DMS 273 (cell line): Measurements from ENCODE around the gene TJP3.
A peak's percentile ranks its signal among the peaks of the same experiment; 100 is the strongest.

Source experiments
- DNase-seq: peaks from one replicate; lab custom pipeline; 2025; ENCODE audit not compliant: unreplicated experiment; lab: John Stamatoyannopoulos, UW

TJP3 gene

GRCh38 chr19:3767050-3767449 is 58.9 kb downstream of the TJP3 start:
- DNase-seq = no peak

- no peak for DNase-seq
Measured at GRCh38 chr19:3768015-3768747, 60.0 kb downstream of the TJP3 start.

GRCh38 chr19:3768748-3769099 is 60.5 kb downstream of the TJP3 start:
- DNase-seq = no peak

- DNase-seq = no peak
Measured at GRCh38 chr19:3769494-3769893, 61.3 kb downstream of the TJP3 start.

- DNase-seq = no peak
Measured at GRCh38 chr19:3770136-3770999, 62.2 kb downstream of the TJP3 start.

GRCh38 chr19:3771000-3771905 is 63.1 kb downstream of the TJP3 start:
- no peak for DNase-seq

GRCh38 chr19:3771906-3772455 is 63.8 kb downstream of the TJP3 start, which contains the start of gene RAX2:
RAX2 (minus strand) TSS chr19:3772228; CDS start chr19:3771742, 486 bp downstream.
- no peak for DNase-seq

- DNase-seq = no peak
Measured at GRCh38 chr19:3773814-3774515, 65.8 kb downstream of the TJP3 start.

- DNase-seq = no peak
Measured at GRCh38 chr19:3774621-3775373, 66.6 kb downstream of the TJP3 start.

- no peak for DNase-seq
Measured at GRCh38 chr19:3775374-3775711, 67.2 kb downstream of the TJP3 start.

GRCh38 chr19:3775831-3776230 is 67.6 kb downstream of the TJP3 start:
- DNase-seq = no peak

- no peak for DNase-seq
Measured at GRCh38 chr19:3776479-3777040, 68.4 kb downstream of the TJP3 start.

- DNase-seq = peak; percentile 59
Measured at GRCh38 chr19:3778104-3778867, 70.1 kb downstream of the TJP3 start.

GRCh38 chr19:3778899-3779723 is 70.9 kb downstream of the TJP3 start:
- DNase-seq = peak; percentile 54

GRCh38 chr19:3780786-3781304 is 72.7 kb downstream of the TJP3 start:
- DNase-seq = peak; percentile 42

- no peak for DNase-seq
Measured at GRCh38 chr19:3781603-3782002, 73.4 kb downstream of the TJP3 start.

- DNase-seq = no peak
Measured at GRCh38 chr19:3782330-3782729, 74.1 kb downstream of the TJP3 start.

- no peak for DNase-seq
Measured at GRCh38 chr19:3782903-3783302, 74.7 kb downstream of the TJP3 start.
